Measurements from ENCODE around the gene TRAPPC10. TPM values are rescaled to one million over a fixed set of nuclear protein-coding genes. Genes with fewer than 3 reads are reported as not detected.
"Not testable (repeated sequence)": the region's sequence is repeated elsewhere in the genome, so short reads cannot be mapped to it uniquely, and the experiment has no call there.

Gene TRAPPC10
- total RNA-seq, 2 donors from 2014 or later = 17.0 to 24.9 TPM

GRCh38 chr21:44078411-44078981 is 66.4 kb downstream of the TRAPPC10 start:
- intact Hi-C loops (cut with DNase I) = no loop called here
- ATAC-seq = no peak
- no peak for DNase-seq

GRCh38 chr21:44079446-44079845 is 67.3 kb downstream of the TRAPPC10 start:
- DNase-seq = no peak
- intact Hi-C loops (cut with DNase I) = no loop called here
- no peak for ATAC-seq

- intact Hi-C loops (cut with DNase I) = no loop called here
- no peak for ATAC-seq
- no peak for DNase-seq
These were observed 67.7 kb downstream of the TRAPPC10 start for GRCh38 chr21:44079846-44080245.

GRCh38 chr21:44082648-44083440 is 70.7 kb downstream of the TRAPPC10 start:
- ATAC-seq (no peak), DNase-seq (no peak)
- intact Hi-C loops (cut with DNase I) = no loop called here

GRCh38 chr21:44083631-44084291 is 71.7 kb downstream of the TRAPPC10 start:
- DNase-seq (no peak), ATAC-seq (peak in 1 of 2 donors; percentile 29)
- intact Hi-C loops (cut with DNase I) = no loop called here

- DNase-seq = no peak
- no peak for ATAC-seq
- intact Hi-C loops (cut with DNase I) = no loop called here
These were observed 72.6 kb downstream of the TRAPPC10 start for GRCh38 chr21:44084496-44085241.

- ATAC-seq (peak; percentile 42 to 43), DNase-seq (no peak)
- intact Hi-C loops (cut with DNase I) = no loop called here
These were observed 73.6 kb downstream of the TRAPPC10 start for GRCh38 chr21:44085491-44086321.

GRCh38 chr21:44086636-44087425 is 74.7 kb downstream of the TRAPPC10 start:
- ATAC-seq (peak; percentile 17 to 38), DNase-seq (no peak)
- intact Hi-C loops (cut with DNase I) = no loop called here

GRCh38 chr21:44087426-44088400 is 75.6 kb downstream of the TRAPPC10 start:
- DNase-seq = no peak
- ATAC-seq = peak in 1 of 2 donors; percentile 10
- intact Hi-C loops (cut with DNase I) = no loop called here

- intact Hi-C loops (cut with DNase I) = no loop called here
- no peak for DNase-seq
- no peak for ATAC-seq
These were observed 76.3 kb downstream of the TRAPPC10 start for GRCh38 chr21:44088401-44088780.

GRCh38 chr21:44089001-44089911 is 77.1 kb downstream of the TRAPPC10 start:
- intact Hi-C loops (cut with DNase I) = no loop called here
- ATAC-seq (peak in 1 of 2 donors; percentile 28), DNase-seq (no peak)

GRCh38 chr21:44090325-44090724 is 78.2 kb downstream of the TRAPPC10 start:
- intact Hi-C loops (cut with DNase I) = no loop called here
- DNase-seq (no peak), ATAC-seq (no peak)

- peak in 1 of 2 donors; percentile 38 for ATAC-seq
- DNase-seq = no peak
- intact Hi-C loops (cut with DNase I) = no loop called here
These were observed 80.1 kb downstream of the TRAPPC10 start for GRCh38 chr21:44092211-44092610.

- no peak for DNase-seq
- intact Hi-C loops (cut with DNase I) = no loop called here
These were observed 81.7 kb downstream of the TRAPPC10 start for GRCh38 chr21:44093761-44094160.

GRCh38 chr21:44094832-44095231 is 82.7 kb downstream of the TRAPPC10 start:
- no peak for DNase-seq
- no peak for ATAC-seq
- intact Hi-C loops (cut with DNase I) = no loop called here

More at GRCh38 chr21:44093761-44094160, 81.7 kb downstream of the TRAPPC10 start:
- no peak for ATAC-seq

- ATAC-seq; intact Hi-C loops (cut with DNase I); DNase-seq: not testable (repeated sequence)
These were observed 86.4 kb downstream of the TRAPPC10 start for GRCh38 chr21:44098507-44098906.

Measured in left cardiac atrium (tissue), 4 donors.